ES-I3 (cell line): Measurements from ENCODE around the gene DNMBP.

Source experiments
- H3K36me3 ChIP-seq: 2 replicates; pipeline ENCODE4 v1.6.1; 2013; ENCODE audit warnings: mild to moderate bottlenecking, low read length, control low read depth, moderate library complexity; ENCODE audit not compliant: insufficient read depth
- H3K4me1 ChIP-seq: 2 replicates; pipeline ENCODE4 v1.6.1; 2013; ENCODE audit warnings: mild to moderate bottlenecking, control low read depth, low read length; ENCODE audit not compliant: insufficient read depth
- H3K9ac ChIP-seq: 2 replicates; pipeline ENCODE4 v1.6.1; 2013; ENCODE audit warnings: low read depth, mild to moderate bottlenecking, low read length, moderate library complexity
- H3K9me3 ChIP-seq: 2 replicates; pipeline ENCODE4 v1.6.1; 2013; ENCODE audit warnings: mild to moderate bottlenecking, low read length, moderate library complexity; ENCODE audit not compliant: control insufficient read depth, insufficient read depth

DNMBP gene

DNA sequence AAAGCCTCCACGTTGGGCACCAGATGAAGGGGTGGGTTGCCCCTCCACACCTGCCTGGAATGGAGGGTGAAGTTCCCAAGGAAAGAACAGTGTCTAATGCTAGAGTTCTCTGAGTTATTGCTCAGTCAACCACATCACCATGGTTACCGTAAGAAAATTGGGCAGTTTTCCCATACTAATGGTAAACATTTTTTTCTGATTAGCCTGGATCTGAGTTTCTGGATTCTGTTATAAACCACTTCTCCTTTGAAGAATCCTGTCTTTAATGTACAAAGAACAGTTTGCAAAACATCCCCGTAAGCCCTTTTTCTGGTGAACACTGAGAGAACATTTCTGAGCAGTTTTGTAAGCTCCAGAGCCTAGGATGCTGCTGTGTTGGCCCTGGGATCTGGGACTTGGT, 181.8 kb downstream of the DNMBP start:
- Histone ChIP-seq H3K4me1 (no peaks in the 10 kb centered on the region), H3K36me3 (no peaks in the 10 kb centered on the region; the same call in 1 of the 2 replicates), H3K9ac (no peak overlapping the region), H3K9me3 (peaks cover 7% of the 10 kb centered on the region)
